ENCODE data around the gene ITGAX.

GRCh38 chr16:31356566-31357323, 1.8 kb downstream of the ITGAX start:
- TF ChIP-seq CTCF (IDR thresholded peaks at IDR 0.05) (no peak), POLR2A (IDR thresholded peaks at IDR 0.05) (no peak)
